PC-9 (cell line): ENCODE results near the gene PKD2L1. TPM values are rescaled to one million over a fixed set of nuclear protein-coding genes. Genes with fewer than 3 reads are reported as not detected.

ENCODE experiments used
- BruUV-seq: library from RNA; stranded (reverse); fragments of 400-500 nt; replicated peaks from 2 replicates; lab custom pipeline; 2021; lab: Mats Ljungman, UMichigan
- CTCF ChIA-PET: fragments of 300-600 bp; sonication (Branson Sonifier 250); formaldehyde crosslinking; loops from one replicate; lab custom pipeline; 2022; ENCODE audit warnings: antibody characterized with exemption; lab: Charles Lee
- POLR2A ChIA-PET: fragments of 300-600 bp; sonication (Branson Sonifier 250); formaldehyde crosslinking; loops from one replicate; lab custom pipeline; 2022; ENCODE audit warnings: antibody characterized with exemption; ENCODE audit not compliant: unreplicated experiment; lab: Charles Lee
- DNase-seq, 2 experiments: peaks; one replicate each; pipeline versions ENCODE4 v3.0.0 to v3.0.0-alpha.2; 2015 to 2022; ENCODE audit warnings: mixed read lengths in 1 of 2
- H2AFZ ChIP-seq: fragments of 200-600 bp; sonication (generic); 2 replicates; pipeline ENCODE4 v1.8.1; 2017; ENCODE audit warnings: antibody characterized with exemption
- H3F3A ChIP-seq: fragments of 200-600 bp; sonication (generic); 2 replicates; pipeline ENCODE4 v1.8.1; 2017; ENCODE audit warnings: antibody characterized with exemption, mild to moderate bottlenecking, low read depth; ENCODE audit not compliant: insufficient read depth
- H3K27ac ChIP-seq: fragments of 200-600 bp; sonication (generic); 2 replicates; pipeline ENCODE4 v1.6.1; 2016; ENCODE audit warnings: mixed run types
- H3K27me3 ChIP-seq: fragments of 200-600 bp; sonication (generic); 2 replicates; pipeline ENCODE4 v1.6.1; 2016; ENCODE audit warnings: low read depth, mixed run types; ENCODE audit not compliant: insufficient read depth
- H3K36me3 ChIP-seq: fragments of 200-600 bp; sonication (generic); 2 replicates; pipeline ENCODE4 v1.6.1; 2016; ENCODE audit warnings: low read depth, mixed run types
- H3K4me1 ChIP-seq: fragments of 200-600 bp; sonication (generic); replicated peaks from 2 replicates; pipeline ENCODE4 v1.6.1; 2016; ENCODE audit warnings: mixed run types; ENCODE audit not compliant: insufficient read depth
- H3K4me2 ChIP-seq: fragments of 200-600 bp; sonication (generic); 2 replicates; pipeline ENCODE4 v1.6.1; 2017; ENCODE audit warnings: mixed run types
- H3K4me3 ChIP-seq: fragments of 200-600 bp; sonication (generic); 2 replicates; pipeline ENCODE4 v1.6.1; 2016; ENCODE audit warnings: mixed run types
- H3K79me2 ChIP-seq: fragments of 200-600 bp; sonication (generic); 2 replicates; pipeline ENCODE4 v1.6.1; 2017; ENCODE audit warnings: low read depth, mixed run types
- H3K9me2 ChIP-seq: fragments of 200-600 bp; sonication (generic); 2 replicates; pipeline ENCODE4 v1.8.1; 2017; ENCODE audit warnings: mild to moderate bottlenecking; ENCODE audit not compliant: insufficient read depth
- H3K9me3 ChIP-seq: fragments of 200-600 bp; sonication (generic); 2 replicates; pipeline ENCODE4 v1.8.1; 2016; ENCODE audit warnings: low read depth; ENCODE audit not compliant: insufficient read depth
- H4K20me1 ChIP-seq: fragments of 200-600 bp; sonication (generic); 2 replicates; pipeline ENCODE4 v1.8.1; 2017; ENCODE audit not compliant: insufficient read depth
- CTCF ChIP-seq: fragments of 200-600 bp; sonication (generic); conservative IDR thresholded peaks from 2 replicates; pipeline ENCODE4 v1.6.1; 2017; ENCODE audit warnings: mixed run types, antibody characterized with exemption, mild to moderate bottlenecking, moderate library complexity
- EZH2 ChIP-seq: fragments of 200-600 bp; sonication (generic); IDR thresholded peaks from 2 replicates; pipeline ENCODE4 v1.8.0; 2017; ENCODE audit warnings: antibody characterized with exemption, low read depth
- intact Hi-C: fragments of 100-400 bp; cut with micrococcal nuclease; formaldehyde crosslinking; loops from one replicate; pipeline ENCODE4 v1.10.0; 2022; ENCODE audit not compliant: unreplicated experiment
- total RNA-seq: library from RNA; stranded (reverse); gene quantifications from 2 replicates; pipeline ENCODE4 v1.2.3, GENCODE V29; 2021

Gene PKD2L1
- total RNA-seq, 1 experiment from 2014 or later = not detected

DNA sequence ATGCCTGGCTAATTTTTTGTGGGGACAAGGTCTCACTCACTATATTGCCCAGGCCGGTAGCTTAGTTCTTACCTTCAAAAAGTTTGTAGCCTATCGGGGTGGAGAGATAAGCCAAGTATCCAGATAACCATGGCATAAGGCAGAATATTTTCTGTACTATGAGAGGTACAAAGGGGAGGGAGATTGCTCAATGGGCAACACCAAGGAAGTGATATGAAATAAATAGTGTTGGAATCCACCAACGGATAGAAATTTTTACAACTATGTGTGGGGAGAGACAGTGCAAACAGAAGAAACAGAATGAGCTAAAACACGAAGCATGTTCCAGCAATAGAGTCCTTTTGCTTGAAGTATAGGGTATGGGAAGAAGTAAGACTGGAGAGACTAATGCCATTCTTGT lies 25.1 kb upstream of the PKD2L1 start:
- H3K79me2 ChIP-seq = peaks cover 54% of the 10 kb centered on the region

DNA sequence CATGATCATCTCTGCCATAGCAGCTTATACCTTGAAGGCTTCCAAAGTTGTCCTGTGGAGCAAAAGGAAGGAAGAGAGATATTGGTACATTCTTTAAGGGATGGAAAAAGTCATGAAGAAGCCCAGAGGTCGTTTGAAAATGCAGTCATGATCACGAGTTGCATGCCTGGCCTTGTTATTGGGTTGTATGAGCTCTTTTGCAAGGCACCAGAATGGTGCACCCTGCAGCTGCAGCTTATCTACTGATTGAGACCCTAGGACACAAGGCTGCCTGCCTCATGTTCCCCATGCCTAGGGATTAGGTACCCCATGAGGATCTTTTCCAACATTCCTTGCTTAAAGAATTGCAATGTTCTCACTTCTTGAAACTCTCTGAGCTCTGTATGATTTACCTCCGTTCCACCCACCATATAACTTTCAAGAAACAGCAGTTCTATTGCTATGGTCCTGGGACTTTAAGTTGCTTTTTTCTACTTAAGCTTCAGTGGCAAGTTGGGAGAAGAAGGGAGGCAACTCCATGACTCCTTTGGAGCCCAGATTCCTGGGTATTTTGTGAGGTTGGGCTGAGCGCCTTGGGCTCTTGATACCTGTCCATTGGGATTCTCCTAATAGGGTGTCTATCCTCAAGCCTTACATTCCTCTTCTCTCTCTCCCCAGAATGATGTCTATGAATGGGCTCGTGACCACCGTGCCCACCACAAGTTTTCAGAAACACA lies 23.9 kb upstream of the PKD2L1 start:
- no peak for DNase-seq
- peaks cover 17% of the 10 kb centered on the region for H4K20me1 ChIP-seq
- peaks cover 75% of the 10 kb centered on the region for H3K36me3 ChIP-seq
- peaks cover 31% of the 10 kb centered on the region for H3K4me1 ChIP-seq
- no peaks in the 10 kb centered on the region for H3K9me2 ChIP-seq
- no peaks in the 10 kb centered on the region for H3K9me3 ChIP-seq
- H3K27me3 ChIP-seq = no peaks in the 10 kb centered on the region
- intact Hi-C loops = no loop called here
- BruUV-seq = no TSS peak
- peaks cover 39% of the 10 kb centered on the region; the same call in 1 of the 2 replicates for H3F3A ChIP-seq
- H3K4me2 ChIP-seq = no peak overlapping the region
- H3K79me2 ChIP-seq = peaks cover 66% of the 10 kb centered on the region
- CTCF ChIA-PET = no interaction called here
- POLR2A ChIA-PET = interaction anchor here (0.6 to 0.7 kb wide), 2 partner anchors 11 to 70 kb away, joined by 4 to 10 read pairs; no protein-coding TSS in a partner anchor
- H2AFZ ChIP-seq = no peak overlapping the region
- TF ChIP-seq EZH2 (no peak), CTCF (no peak)
- no peak overlapping the region for H3K4me3 ChIP-seq
- H3K27ac ChIP-seq = no peak overlapping the region

More for the DNA sequence above, 25.1 kb upstream of the PKD2L1 start:
- Histone ChIP-seq H2AFZ (no peak overlapping the region), H3K27me3 (no peaks in the 10 kb centered on the region), H3K4me2 (no peak overlapping the region), H3K9me3 (no peaks in the 10 kb centered on the region), H3F3A (peaks cover 45% of the 10 kb centered on the region; the same call in 1 of the 2 replicates), H4K20me1 (0 out of 2 replicates have a peak, but pooled peaks cover 8% of the 10 kb centered on the region), H3K4me3 (no peak overlapping the region), H3K27ac (no peak overlapping the region), H3K9me2 (no peaks in the 10 kb centered on the region), H3K4me1 (peaks cover 19% of the 10 kb centered on the region), H3K36me3 (peaks cover 67% of the 10 kb centered on the region)
- ChIA-PET CTCF (no interaction called here), POLR2A (interaction anchor here (0.7 kb wide), 1 partner anchor 16 kb away, joined by 4 read pairs; no protein-coding TSS in a partner anchor)
- DNase-seq = no peak
- BruUV-seq = no TSS peak
- intact Hi-C loops = no loop called here
- no peak for TF ChIP-seq EZH2
- no peak for TF ChIP-seq CTCF

- Histone ChIP-seq H3F3A (peaks cover 27% of the 10 kb centered on the region; the same call in 1 of the 2 replicates), H3K27ac (no peak overlapping the region), H3K27me3 (no peaks in the 10 kb centered on the region), H3K9me2 (no peaks in the 10 kb centered on the region), H3K4me1 (peaks cover 37% of the 10 kb centered on the region), H3K9me3 (no peaks in the 10 kb centered on the region), H4K20me1 (peaks cover 22% of the 10 kb centered on the region), H3K4me3 (peak overlapping the region; percentile 84; the same call in 1 of the 2 replicates), H3K79me2 (peaks cover 82% of the 10 kb centered on the region), H3K4me2 (peak overlapping the region; percentile 87), H3K36me3 (peaks cover 62% of the 10 kb centered on the region), H2AFZ (no peak overlapping the region)
- TF ChIP-seq CTCF (no peak), EZH2 (no peak)
- BruUV-seq = no TSS peak
- no peak for DNase-seq
- ChIA-PET POLR2A (interaction anchor here (0.7 kb wide), 1 partner anchor 20 kb away, joined by 6 read pairs; no protein-coding TSS in a partner anchor), CTCF (no interaction called here)
- intact Hi-C loops = no loop called here
These were observed 21.0 kb upstream of the PKD2L1 start for GRCh38 chr10:100350914-100351485.
